A549 (cell line): ENCODE results near the gene TBPL2. TPM values are rescaled to one million over a fixed set of nuclear protein-coding genes. Genes with fewer than 3 reads are reported as not detected.

Experiments used
- ATAC-seq, 2 experiments: fragments of 200-7000 bp in 1 of 2; fragments of >200 bp in 1 of 2; cut with Nextera tagmentation in 1 of 2; cut with Tn5 transposase in 1 of 2; 3 replicates each; pipeline versions ENCODE4 v1.8.0 to v1.9.1; 2018 to 2020; ENCODE audit warnings: mild to moderate bottlenecking in 1 of 2, moderate library complexity in 1 of 2
- CTCF ChIA-PET: fragments of 300-600 bp; sonication (Branson Sonifier 250); formaldehyde crosslinking; extraction: SDS; loops from one replicate; lab custom pipeline; 2021; ENCODE audit warnings: antibody characterized with exemption, inconsistent platforms; lab: Yijun Ruan, JAX
- POLR2A ChIA-PET: fragments of 350-600 bp; formaldehyde crosslinking; extraction: SDS; loops from one replicate; lab custom pipeline; 2021; ENCODE audit warnings: antibody characterized with exemption, inconsistent platforms; lab: Yijun Ruan, JAX
- DNase-seq, 2 experiments: peaks; one replicate each; pipeline versions ENCODE4 v3.0.0 to v3.0.0-alpha.2; 2011 to 2016; ENCODE audit warnings: low read depth in 1 of 2, low spot score in 1 of 2
- FAIRE-seq: peaks from 2 replicates; lab custom pipeline; 2011; peaks lifted over from hg19 to GRCh38; lab: Jason Lieb, UNC
- H3K27ac ChIP-seq, 2 experiments: fragments of >200 bp; sonication (Bioruptor Twin); formaldehyde crosslinking; 3 replicates each; pipeline ENCODE4 v1.5.1; 2016 to 2017
- H3K4me1 ChIP-seq: fragments of >200 bp; sonication (Bioruptor Twin); formaldehyde crosslinking; 3 replicates; pipeline ENCODE4 v1.6.1; 2016
- H3K4me2 ChIP-seq: fragments of >200 bp; sonication (Bioruptor Twin); formaldehyde crosslinking; 3 replicates; pipeline ENCODE4 v1.6.1; 2016
- H3K4me3 ChIP-seq: fragments of >200 bp; sonication (Bioruptor Twin); formaldehyde crosslinking; 3 replicates; pipeline ENCODE4 v1.5.1; 2016
- H3K9me3 ChIP-seq: fragments of >200 bp; sonication (Bioruptor Twin); formaldehyde crosslinking; 3 replicates; pipeline ENCODE4 v1.6.1; 2016
- CBX8 ChIP-seq: fragments of 200-600 bp; sonication (generic); IDR thresholded peaks from 2 replicates; pipeline ENCODE4 v1.6.1; 2016
- CEBPB ChIP-seq, 2 experiments: fragments of >200 bp in 1 of 2; sonication (Bioruptor Twin) in 1 of 2; formaldehyde crosslinking in 1 of 2; IDR thresholded peaks; 2 replicates each; pipeline ENCODE4 v1.6.1; 2012 to 2016
- EHF ChIP-seq: fragments of 250-450 bp; sonication (Bioruptor Pico); IDR thresholded peaks from 2 replicates; pipeline ENCODE4 v1.5.0; 2020; ENCODE audit warnings: mild to moderate bottlenecking
- HDAC2 ChIP-seq: fragments of 200-600 bp; sonication (generic); IDR thresholded peaks from 2 replicates; pipeline ENCODE4 v1.6.1; 2016
- HEYL ChIP-seq: fragments of 250-450 bp; sonication (Bioruptor Pico); IDR thresholded peaks from 2 replicates; pipeline ENCODE4 v1.8.0; 2021; ENCODE audit warnings: mild to moderate bottlenecking, moderate library complexity
- HOXA7 ChIP-seq: fragments of 250-450 bp; sonication (Bioruptor Pico); IDR thresholded peaks from 2 replicates; pipeline ENCODE4 v1.5.0; 2020; ENCODE audit warnings: mild to moderate bottlenecking, moderate library complexity
- HOXB13 ChIP-seq: fragments of 250-450 bp; sonication (Bioruptor Pico); IDR thresholded peaks from 2 replicates; pipeline ENCODE4 v1.5.0; 2020; ENCODE audit warnings: low read depth, mild to moderate bottlenecking, moderate library complexity
- HOXB5 ChIP-seq: fragments of 250-450 bp; sonication (Bioruptor Pico); IDR thresholded peaks from 2 replicates; pipeline ENCODE4 v1.5.0; 2020; ENCODE audit warnings: mild to moderate bottlenecking, moderate library complexity
- JUN ChIP-seq, 2 experiments: fragments of >200 bp; sonication (Bioruptor Twin); formaldehyde crosslinking; IDR thresholded peaks; 2 replicates in 1 of 2; 3 replicates in 1 of 2; pipeline ENCODE4 v1.6.1; 2016 to 2017
- JUNB ChIP-seq: fragments of >200 bp; sonication (Bioruptor Twin); formaldehyde crosslinking; IDR thresholded peaks from 2 replicates; pipeline ENCODE4 v1.6.1; 2016
- MAFK ChIP-seq: fragments of 450-650 bp; IDR thresholded peaks from 2 replicates; pipeline ENCODE4 v1.6.1; 2014; ENCODE audit not compliant: partially characterized antibody
- MAX ChIP-seq: IDR thresholded peaks from 2 replicates; pipeline ENCODE4 v1.6.1; 2012
- NPAS2 ChIP-seq: fragments of 250-450 bp; sonication (Bioruptor Pico); IDR thresholded peaks from 2 replicates; pipeline ENCODE4 v1.8.0; 2022; ENCODE audit warnings: mild to moderate bottlenecking, moderate library complexity, borderline replicate concordance
- PBX3 ChIP-seq: IDR thresholded peaks from 2 replicates; pipeline ENCODE4 v1.6.1; 2012
- POLR2A ChIP-seq: IDR thresholded peaks from 2 replicates; pipeline ENCODE4 v1.6.1; 2012; ENCODE audit warnings: mild to moderate bottlenecking, low read length
- RFX5 ChIP-seq: fragments of 450-650 bp; IDR thresholded peaks from 2 replicates; pipeline ENCODE4 v1.7.1; 2014; ENCODE audit warnings: antibody characterized with exemption, mild to moderate bottlenecking, moderate library complexity
- RNF2 ChIP-seq: fragments of 200-600 bp; sonication (generic); IDR thresholded peaks from 2 replicates; pipeline ENCODE4 v1.6.1; 2016; ENCODE audit warnings: low read depth, mild to moderate bottlenecking, antibody characterized with exemption, moderate library complexity, borderline replicate concordance
- TFCP2L1 ChIP-seq: fragments of 250-450 bp; sonication (Bioruptor Pico); IDR thresholded peaks from 2 replicates; pipeline ENCODE4 v1.5.0; 2021; ENCODE audit warnings: mild to moderate bottlenecking
- ZC3H11A ChIP-seq: fragments of 450-650 bp; IDR thresholded peaks from 2 replicates; pipeline ENCODE4 v1.6.1; 2014; ENCODE audit warnings: antibody characterized with exemption, mild to moderate bottlenecking
- ZNF302 ChIP-seq: fragments of 250-450 bp; sonication (Bioruptor Pico); IDR thresholded peaks from 2 replicates; pipeline ENCODE4 v1.9.0; 2021; ENCODE audit warnings: inconsistent platforms, mild to moderate bottlenecking, moderate library complexity
- WGBS: methylation state at CpG from one replicate; pipeline ENCODE4 v1.1.6; 2017; ENCODE audit errors: missing lambda C conversion rate; 5-methylcytosine and 5-hydroxymethylcytosine counted together
- polyA plus RNA-seq, 4 experiments: library from polyadenylated mRNA; depleted of rRNA in 3 of 4; stranded (reverse); fragments of >200 nt; fragmentation: RNase III in 1 of 4; extraction: RNeasy Plus Mini Kit Qiagen cat#74134 plus additional on column Dnase treatment in 1 of 4; gene quantifications; 2 replicates in 3 of 4; 3 replicates in 1 of 4; pipeline ENCODE4 v1.2.3, GENCODE V29; 2011 to 2017
- TF ChIP-seq, protein P1 (sequence below): fragments of >200 bp; sonication (Bioruptor Twin); formaldehyde crosslinking; IDR thresholded peaks from 3 replicates; pipeline ENCODE4 v1.5.1; 2016

The TBPL2 gene
- polyA plus RNA-seq, 2 of the 4 experiments (the other 2 are of a cell fraction), result not detected

- FAIRE-seq (no peak), ATAC-seq (no peak), DNase-seq (no peak)
- 95% methylated on average over 5 of the region's 5 CpGs for WGBS
- H3K4me1 ChIP-seq, result no peaks in the 10 kb centered on the region
- H3K4me2 ChIP-seq, result no peak overlapping the region
- no peak overlapping the region for H3K4me3 ChIP-seq
- TF ChIP-seq JUNB (no peak), NPAS2 (CRISPR knock-in tag) (no peak), JUN (IDR thresholded peaks at IDR 0.05) (no peak), HEYL (CRISPR knock-in tag) (no peak), MAFK (no peak), ZC3H11A (no peak), HDAC2 (no peak), CBX8 (no peak)
- TF ChIP-seq, protein P1, sequence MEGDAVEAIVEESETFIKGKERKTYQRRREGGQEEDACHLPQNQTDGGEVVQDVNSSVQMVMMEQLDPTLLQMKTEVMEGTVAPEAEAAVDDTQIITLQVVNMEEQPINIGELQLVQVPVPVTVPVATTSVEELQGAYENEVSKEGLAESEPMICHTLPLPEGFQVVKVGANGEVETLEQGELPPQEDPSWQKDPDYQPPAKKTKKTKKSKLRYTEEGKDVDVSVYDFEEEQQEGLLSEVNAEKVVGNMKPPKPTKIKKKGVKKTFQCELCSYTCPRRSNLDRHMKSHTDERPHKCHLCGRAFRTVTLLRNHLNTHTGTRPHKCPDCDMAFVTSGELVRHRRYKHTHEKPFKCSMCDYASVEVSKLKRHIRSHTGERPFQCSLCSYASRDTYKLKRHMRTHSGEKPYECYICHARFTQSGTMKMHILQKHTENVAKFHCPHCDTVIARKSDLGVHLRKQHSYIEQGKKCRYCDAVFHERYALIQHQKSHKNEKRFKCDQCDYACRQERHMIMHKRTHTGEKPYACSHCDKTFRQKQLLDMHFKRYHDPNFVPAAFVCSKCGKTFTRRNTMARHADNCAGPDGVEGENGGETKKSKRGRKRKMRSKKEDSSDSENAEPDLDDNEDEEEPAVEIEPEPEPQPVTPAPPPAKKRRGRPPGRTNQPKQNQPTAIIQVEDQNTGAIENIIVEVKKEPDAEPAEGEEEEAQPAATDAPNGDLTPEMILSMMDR, result no peak
- no peak overlapping the region for H3K27ac ChIP-seq
- no peaks in the 10 kb centered on the region for H3K9me3 ChIP-seq
- ChIA-PET POLR2A (no interaction called here), CTCF (interaction anchor here (1.3 kb wide), 1 partner anchor 23 kb away, joined by 4 read pairs; no protein-coding TSS in a partner anchor)
Measured at GRCh38 chr14:55377236-55377635, 63.2 kb downstream of the TBPL2 start.

DNA sequence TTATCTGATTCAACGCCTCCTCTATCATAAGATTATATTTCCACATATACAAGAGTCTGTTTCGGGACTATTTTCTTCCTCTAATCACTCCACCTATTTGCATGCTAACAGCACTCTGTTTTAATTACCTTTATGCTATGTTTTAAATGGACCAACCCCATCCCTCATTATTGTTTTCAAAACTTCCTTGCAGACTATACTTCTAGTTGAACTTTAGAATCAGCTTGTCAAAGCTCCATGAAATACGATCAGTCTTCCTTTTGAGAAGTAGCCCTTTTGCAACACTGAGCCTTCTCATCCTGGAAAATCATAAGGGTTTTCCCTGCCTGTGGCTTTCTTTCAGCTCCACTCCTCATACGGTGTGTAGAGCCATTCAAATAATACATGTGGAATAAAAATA, 65.6 kb downstream of the TBPL2 start:
- Histone ChIP-seq H3K4me3 (no peak overlapping the region), H3K4me2 (no peak overlapping the region), H3K9me3 (no peaks in the 10 kb centered on the region), H3K27ac (no peak overlapping the region), H3K4me1 (no peaks in the 10 kb centered on the region)
- ChIA-PET POLR2A (no interaction called here), CTCF (interaction anchor here (1.0 to 1.3 kb wide), 2 partner anchors 53 to 965 kb away, joined by 3 read pairs; no protein-coding TSS in a partner anchor)
- DNase-seq (no peak), FAIRE-seq (no peak), ATAC-seq (no peak)
- TF ChIP-seq RNF2 (no peak), HOXA7 (no peak), CBX8 (no peak), JUNB (no peak), POLR2A (no peak), PBX3 (no peak), HOXB13 (CRISPR knock-in tag) (no peak), RFX5 (no peak), ZNF302 (CRISPR knock-in tag) (no peak), MAX (no peak), EHF (CRISPR knock-in tag) (no peak), TFCP2L1 (CRISPR knock-in tag) (no peak), HOXB5 (CRISPR knock-in tag) (no peak), MAFK (no peak), CEBPB (IDR thresholded peaks at IDR 0.05) (no peak)
- TF ChIP-seq, protein P1, result no peak
- 89% methylated on average over 4 of the region's 4 CpGs for WGBS
